NCI-H2196 (cell line): ENCODE results near the gene HSD17B7.

Experiments used
- DNase-seq: peaks from one replicate; lab custom pipeline; 2025; ENCODE audit not compliant: unreplicated experiment; lab: John Stamatoyannopoulos, UW

HSD17B7 gene

GRCh38 chr1:162854245-162854882 is 63.9 kb downstream of the HSD17B7 start:
- peak; percentile 70 for DNase-seq

GRCh38 chr1:162855461-162856150 is 65.1 kb downstream of the HSD17B7 start:
- DNase-seq: no peak

- peak; percentile 5 for DNase-seq
Observed at GRCh38 chr1:162856260-162856659, 65.8 kb downstream of the HSD17B7 start.

GRCh38 chr1:162857850-162858249 is 67.3 kb downstream of the HSD17B7 start:
- no peak for DNase-seq

- no peak for DNase-seq
Observed at GRCh38 chr1:162859191-162859590, 68.7 kb downstream of the HSD17B7 start.

- DNase-seq: no peak
Observed at GRCh38 chr1:162861101-162861500, 70.6 kb downstream of the HSD17B7 start, which contains the start of gene CCDC190. Gene CCDC190, minus strand, starts transcription at chr1:162861175. Its CDS starts 1,529 bp downstream, at chr1:162859646.

- no peak for DNase-seq
Observed at GRCh38 chr1:162861625-162862024, 71.1 kb downstream of the HSD17B7 start.
